H1 (cell line): ENCODE results near the gene IFT27. TPM values are rescaled to one million over a fixed set of nuclear protein-coding genes. Genes with fewer than 3 reads are reported as not detected.
A peak's percentile ranks its signal among the peaks of the same experiment; 100 is the strongest.

Experiments used
- GABPA ChIP-seq: IDR thresholded peaks from 2 replicates; pipeline ENCODE4 v1.6.1; 2011; ENCODE audit warnings: mild to moderate bottlenecking, low read length, moderate library complexity, borderline replicate concordance; ENCODE audit not compliant: insufficient read depth
- TAF7 ChIP-seq: optimal IDR thresholded peaks from 2 replicates; pipeline ENCODE3; 2011; ENCODE audit warnings: low read depth, mild to moderate bottlenecking, inconsistent platforms, low read length, moderate library complexity, borderline replicate concordance
- polyA plus RNA-seq, 7 experiments: library from polyadenylated mRNA; depleted of rRNA in 3 of 7; stranded (reverse) in 5 of 7; unstranded in 2 of 7; fragments of >200 nt in 5 of 7; fragments of 200-250 nt in 2 of 7; gene quantifications; 1 replicate in 5 of 7; 2 replicates in 1 of 7; 4 replicates in 1 of 7; pipeline versions ENCODE4 v1.2.1 to v1.2.3, GENCODE V29; 2011 to 2013; ENCODE audit warnings: missing spikeins in 2 of 7, mixed read lengths in 2 of 7
- total RNA-seq: library from RNA; stranded (reverse); fragmentation: NEBNext Ultra II Directional; extraction: Animal tissue kit (Norgen Biotek cat#: 25700); gene quantifications from 2 replicates; pipeline ENCODE4 v1.2.1, GENCODE V29; 2021

Gene IFT27
- total and polyA plus RNA-seq, 2 of the 8 experiments (the other 6 are each of a cell fraction or from before 2014, with no cell fraction given), result 36.4 to 46.2 TPM

GRCh38 chr22:36757668-36758211 lies 18.2 kb downstream of the IFT27 start (continued):
- TF ChIP-seq TAF7, result no peak
- peak; percentile 46; the same call in 1 of the 2 replicates for TF ChIP-seq GABPA
